Thyroid gland (tissue), 4 donors: ENCODE measurements around the gene SEMA4A.

Experiments
- CTCF ChIP-seq, 6 experiments: fragments of 200-600 bp in 3 of 6; fragments of 450-650 bp in 3 of 6; sonication (generic) in 3 of 6; IDR thresholded peaks; one replicate each; pipeline ENCODE4 v1.5.1; 2016 to 2019; ENCODE audit warnings: antibody characterized with exemption in 6 of 6, mild to moderate bottlenecking in 2 of 6, inconsistent platforms in 1 of 6, moderate library complexity in 1 of 6
- POLR2A ChIP-seq, 2 donors: fragments of 450-650 bp; IDR thresholded peaks; one replicate each; pipeline ENCODE4 v1.6.1; 2017; ENCODE audit warnings: antibody characterized with exemption in 2 of 2, mild to moderate bottlenecking in 2 of 2, moderate library complexity in 1 of 2

- TF ChIP-seq CTCF (IDR thresholded peaks at IDR 0.05) (no peak), POLR2A (IDR thresholded peaks at IDR 0.05) (no peak)
Measured at GRCh38 chr1:156164125-156164831, 10.9 kb downstream of the SEMA4A start.
